ENCODE results near the gene SLC25A25.
"Not testable (repeated sequence)": the region's sequence is repeated elsewhere in the genome, so short reads cannot be mapped to it uniquely, and the experiment has no call there.

The SLC25A25 gene

GRCh38 chr9:128098297-128099230 is 30.5 kb downstream of the SLC25A25 start:
- DNase-seq: peak; percentile 98

- DNase-seq: no peak
Measured at GRCh38 chr9:128099231-128099931, 31.3 kb downstream of the SLC25A25 start.

DNA sequence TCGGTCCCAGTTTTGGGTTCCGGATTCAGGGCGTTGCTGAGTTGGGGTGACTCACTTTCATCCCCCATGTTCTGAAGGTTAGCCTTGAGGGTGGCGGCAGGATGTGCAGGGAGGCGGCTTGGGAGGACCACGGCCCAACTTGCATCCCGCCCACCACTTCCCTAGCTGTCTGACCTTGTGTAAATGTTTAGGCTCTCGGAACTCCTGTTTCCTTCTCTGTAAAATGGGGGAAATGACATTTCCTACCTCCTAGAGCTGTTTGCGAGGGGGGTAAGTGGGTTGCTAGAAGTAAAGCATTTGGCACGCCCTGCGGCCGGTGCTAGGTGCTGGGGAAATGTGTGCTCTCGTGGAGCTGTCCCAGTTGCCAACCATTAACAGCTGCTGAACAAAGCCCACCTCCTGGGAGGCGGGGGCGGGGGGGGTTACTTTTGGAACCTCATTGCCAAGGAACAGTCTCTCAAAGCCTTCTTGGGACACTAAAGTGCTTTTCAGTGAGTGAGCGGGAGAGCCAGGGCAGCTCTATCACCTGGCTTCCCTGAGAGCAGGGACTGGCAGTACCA is 32.0 kb downstream of the SLC25A25 start:
- no peak for DNase-seq

GRCh38 chr9:128100581-128100980 is 32.5 kb downstream of the SLC25A25 start:
- DNase-seq: no peak

DNA sequence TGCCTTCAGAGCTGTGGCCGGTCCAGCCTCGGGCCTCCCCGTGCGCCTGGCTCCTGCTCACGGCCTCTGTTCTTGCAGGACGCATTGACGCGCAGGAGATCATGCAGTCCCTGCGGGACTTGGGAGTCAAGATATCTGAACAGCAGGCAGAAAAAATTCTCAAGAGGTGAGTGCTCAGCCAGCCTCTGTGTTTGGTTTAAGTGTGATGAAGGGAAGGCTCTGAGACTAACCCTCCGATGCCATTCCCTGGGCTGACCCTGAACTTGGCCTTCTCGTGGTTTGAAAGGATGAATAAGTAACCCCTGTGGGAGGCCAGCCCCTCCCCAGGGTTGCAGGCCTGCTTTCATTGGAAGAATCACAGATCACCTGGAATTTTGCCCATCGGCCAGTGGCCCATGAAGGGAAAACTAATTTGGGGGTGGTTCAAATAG is 33.2 kb downstream of the SLC25A25 start:
- no peak for DNase-seq

GRCh38 chr9:128101690-128102089 is 33.7 kb downstream of the SLC25A25 start:
- no peak for DNase-seq

DNA sequence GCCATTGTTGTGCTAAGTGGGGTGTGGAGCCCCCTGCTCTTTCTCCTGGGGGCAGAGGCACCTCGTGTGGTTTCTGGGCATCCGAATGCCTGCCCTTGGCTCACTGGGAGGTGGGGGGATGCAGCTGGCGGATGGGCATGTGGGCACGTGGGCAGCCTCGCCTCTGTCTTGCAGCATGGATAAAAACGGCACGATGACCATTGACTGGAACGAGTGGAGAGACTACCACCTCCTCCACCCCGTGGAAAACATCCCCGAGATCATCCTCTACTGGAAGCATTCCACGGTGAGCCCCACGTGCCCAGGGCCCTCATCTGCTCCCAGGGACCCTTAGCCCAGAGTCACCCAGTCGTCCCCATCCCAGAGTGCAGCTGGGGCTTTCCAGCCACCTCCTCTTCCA is 34.2 kb downstream of the SLC25A25 start:
- DNase-seq: no peak

GRCh38 chr9:128102861-128103588 is 35.0 kb downstream of the SLC25A25 start:
- peak; percentile 95 for DNase-seq

- peak; percentile 75 for DNase-seq
Measured at GRCh38 chr9:128103589-128103962, 35.5 kb downstream of the SLC25A25 start.

GRCh38 chr9:128104171-128104618 is 36.2 kb downstream of the SLC25A25 start:
- peak; percentile 90 for DNase-seq

- no peak for DNase-seq
Measured at GRCh38 chr9:128105538-128106175, 37.6 kb downstream of the SLC25A25 start.

- no peak for DNase-seq
Measured at GRCh38 chr9:128106181-128106939, 38.3 kb downstream of the SLC25A25 start.

DNA sequence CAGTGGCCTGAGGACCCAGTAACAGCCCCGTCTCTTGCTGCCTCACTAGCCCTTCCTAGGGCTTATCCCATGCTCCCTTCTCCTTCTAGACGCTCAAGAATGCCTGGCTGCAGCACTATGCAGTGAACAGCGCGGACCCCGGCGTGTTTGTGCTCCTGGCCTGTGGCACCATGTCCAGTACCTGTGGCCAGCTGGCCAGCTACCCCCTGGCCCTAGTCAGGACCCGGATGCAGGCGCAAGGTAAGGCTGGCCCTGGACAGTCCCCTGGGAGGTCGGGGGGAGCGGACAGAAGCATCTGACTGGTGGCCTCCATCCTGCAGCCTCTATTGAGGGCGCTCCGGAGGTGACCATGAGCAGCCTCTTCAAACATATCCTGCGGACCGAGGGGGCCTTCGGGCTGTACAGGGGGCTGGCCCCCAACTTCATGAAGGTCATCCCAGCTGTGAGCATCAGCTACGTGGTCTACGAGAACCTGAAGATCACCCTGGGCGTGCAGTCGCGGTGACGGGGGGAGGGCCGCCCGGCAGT is 39.0 kb downstream of the SLC25A25 start:
- no peak for DNase-seq

DNA sequence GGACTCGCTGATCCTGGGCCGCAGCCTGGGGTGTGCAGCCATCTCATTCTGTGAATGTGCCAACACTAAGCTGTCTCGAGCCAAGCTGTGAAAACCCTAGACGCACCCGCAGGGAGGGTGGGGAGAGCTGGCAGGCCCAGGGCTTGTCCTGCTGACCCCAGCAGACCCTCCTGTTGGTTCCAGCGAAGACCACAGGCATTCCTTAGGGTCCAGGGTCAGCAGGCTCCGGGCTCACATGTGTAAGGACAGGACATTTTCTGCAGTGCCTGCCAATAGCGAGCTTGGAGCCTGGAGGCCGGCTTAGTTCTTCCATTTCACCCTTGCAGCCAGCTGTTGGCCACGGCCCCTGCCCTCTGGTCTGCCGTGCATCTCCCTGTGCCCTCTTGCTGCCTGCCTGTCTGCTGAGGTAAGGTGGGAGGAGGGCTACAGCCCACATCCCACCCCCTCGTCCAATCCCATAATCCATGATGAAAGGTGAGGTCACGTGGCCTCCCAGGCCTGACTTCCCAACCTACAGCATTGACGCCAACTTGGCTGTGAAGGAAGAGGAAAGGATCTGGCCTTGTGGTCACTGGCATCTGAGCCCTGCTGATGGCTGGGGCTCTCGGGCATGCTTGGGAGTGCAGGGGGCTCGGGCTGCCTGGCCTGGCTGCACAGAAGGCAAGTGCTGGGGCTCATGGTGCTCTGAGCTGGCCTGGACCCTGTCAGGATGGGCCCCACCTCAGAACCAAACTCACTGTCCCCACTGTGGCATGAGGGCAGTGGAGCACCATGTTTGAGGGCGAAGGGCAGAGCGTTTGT is 39.6 kb downstream of the SLC25A25 start:
- no peak for DNase-seq

DNA sequence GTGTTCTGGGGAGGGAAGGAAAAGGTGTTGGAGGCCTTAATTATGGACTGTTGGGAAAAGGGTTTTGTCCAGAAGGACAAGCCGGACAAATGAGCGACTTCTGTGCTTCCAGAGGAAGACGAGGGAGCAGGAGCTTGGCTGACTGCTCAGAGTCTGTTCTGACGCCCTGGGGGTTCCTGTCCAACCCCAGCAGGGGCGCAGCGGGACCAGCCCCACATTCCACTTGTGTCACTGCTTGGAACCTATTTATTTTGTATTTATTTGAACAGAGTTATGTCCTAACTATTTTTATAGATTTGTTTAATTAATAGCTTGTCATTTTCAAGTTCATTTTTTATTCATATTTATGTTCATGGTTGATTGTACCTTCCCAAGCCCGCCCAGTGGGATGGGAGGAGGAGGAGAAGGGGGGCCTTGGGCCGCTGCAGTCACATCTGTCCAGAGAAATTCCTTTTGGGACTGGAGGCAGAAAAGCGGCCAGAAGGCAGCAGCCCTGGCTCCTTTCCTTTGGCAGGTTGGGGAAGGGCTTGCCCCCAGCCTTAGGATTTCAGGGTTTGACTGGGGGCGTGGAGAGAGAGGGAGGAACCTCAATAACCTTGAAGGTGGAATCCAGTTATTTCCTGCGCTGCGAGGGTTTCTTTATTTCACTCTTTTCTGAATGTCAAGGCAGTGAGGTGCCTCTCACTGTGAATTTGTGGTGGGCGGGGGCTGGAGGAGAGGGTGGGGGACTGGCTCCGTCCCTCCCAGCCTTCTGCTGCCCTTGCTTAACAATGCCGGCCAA is 40.4 kb downstream of the SLC25A25 start:
- no peak for DNase-seq

DNA sequence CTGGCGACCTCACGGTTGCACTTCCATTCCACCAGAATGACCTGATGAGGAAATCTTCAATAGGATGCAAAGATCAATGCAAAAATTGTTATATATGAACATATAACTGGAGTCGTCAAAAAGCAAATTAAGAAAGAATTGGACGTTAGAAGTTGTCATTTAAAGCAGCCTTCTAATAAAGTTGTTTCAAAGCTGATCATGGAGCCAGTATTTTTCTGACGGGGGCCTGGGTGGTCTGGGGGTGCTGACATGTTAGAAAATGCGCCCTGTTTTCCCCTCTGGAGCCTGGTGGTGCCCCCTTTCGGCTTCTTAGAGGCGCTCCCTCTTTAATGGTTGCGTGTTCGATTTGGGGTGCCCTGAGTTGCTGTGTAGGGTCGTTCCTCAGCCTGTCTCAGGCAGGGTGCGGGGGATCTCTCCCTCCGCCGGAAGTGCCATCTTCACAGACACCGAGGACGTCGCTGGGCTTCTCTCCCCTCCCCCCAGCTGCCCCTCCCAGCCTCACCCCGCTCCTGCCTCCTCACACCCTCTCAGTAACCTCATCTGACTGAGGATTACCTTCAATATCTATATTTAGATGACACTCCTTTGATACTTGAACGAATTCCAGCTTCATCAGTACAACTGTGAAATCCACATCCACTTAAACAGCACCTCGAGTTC is 41.1 kb downstream of the SLC25A25 start:
- DNase-seq: no peak

GRCh38 chr9:128111726-128112125 is 43.7 kb downstream of the SLC25A25 start:
- DNase-seq: not testable (repeated sequence)

- DNase-seq: no peak
Measured at GRCh38 chr9:128113526-128114325, 45.7 kb downstream of the SLC25A25 start.
